IPS-18a (cell line): Measurements from ENCODE around the gene ZNF385A.

Experiments used
- H3K27ac ChIP-seq: one replicate; pipeline ENCODE4 v1.5.1; 2013; ENCODE audit warnings: low read length
- H3K27me3 ChIP-seq: one replicate; pipeline ENCODE4 v1.6.1; 2013; ENCODE audit warnings: mild to moderate bottlenecking, low read length; ENCODE audit not compliant: control insufficient read depth, insufficient read depth
- H3K36me3 ChIP-seq: one replicate; pipeline ENCODE4 v1.6.1; 2013; ENCODE audit warnings: low read depth, low read length; ENCODE audit not compliant: control insufficient read depth
- H3K4me1 ChIP-seq: one replicate; pipeline ENCODE4 v1.6.1; 2013; ENCODE audit warnings: low read depth, low read length; ENCODE audit not compliant: control insufficient read depth
- H3K4me3 ChIP-seq: one replicate; pipeline ENCODE4 v1.5.1; 2013; ENCODE audit warnings: low read length
- H3K9ac ChIP-seq: one replicate; pipeline ENCODE4 v1.6.1; 2013; ENCODE audit warnings: mild to moderate bottlenecking, low read length, moderate library complexity
- H3K9me3 ChIP-seq: one replicate; pipeline ENCODE4 v1.6.1; 2013; ENCODE audit warnings: low read depth, low read length; ENCODE audit not compliant: control insufficient read depth

Gene ZNF385A

DNA sequence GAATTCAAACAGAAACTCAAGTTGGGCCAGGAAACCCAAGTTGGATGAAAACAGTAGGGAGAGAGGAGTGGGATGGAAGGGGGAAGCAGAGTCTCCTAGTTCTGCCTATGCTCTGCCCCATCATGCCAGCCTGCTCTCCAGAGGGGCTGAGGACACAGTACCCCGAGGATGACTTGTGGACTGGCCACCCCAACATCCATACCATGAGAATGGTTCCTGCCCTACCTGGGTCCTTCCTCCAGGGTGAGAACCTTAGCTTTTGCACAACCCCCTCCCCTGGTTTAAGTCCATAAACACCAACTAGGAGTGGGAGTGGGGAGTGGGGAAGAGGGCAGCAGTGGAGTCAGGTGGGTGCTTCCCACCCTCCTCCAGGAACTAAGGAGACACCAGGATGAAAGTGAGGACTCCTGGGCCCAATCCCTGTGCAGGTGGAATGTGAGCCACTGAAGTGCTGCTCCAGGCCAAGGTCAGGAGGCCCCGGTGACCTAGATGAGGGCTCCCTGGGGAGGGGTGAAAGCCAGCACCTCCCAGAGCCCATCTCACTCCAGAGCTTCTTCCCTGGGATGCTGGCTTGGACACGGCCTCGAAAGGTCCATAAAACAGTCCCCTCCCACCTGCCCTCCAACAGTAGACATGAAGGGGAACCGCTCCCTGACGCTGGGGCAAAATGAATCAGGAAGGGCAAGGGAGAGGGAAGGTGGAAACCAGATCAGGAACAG, 6.6 kb downstream of the ZNF385A start:
- no peak overlapping the region for H3K9ac ChIP-seq
- no peaks in the 10 kb centered on the region for H3K9me3 ChIP-seq
- no peak overlapping the region for H3K4me3 ChIP-seq
- no peak overlapping the region for H3K27ac ChIP-seq
- H3K27me3 ChIP-seq = no peaks in the 10 kb centered on the region
- H3K36me3 ChIP-seq = no peaks in the 10 kb centered on the region
- H3K4me1 ChIP-seq = peaks cover 12% of the 10 kb centered on the region

GRCh38 chr12:54377007-54377406, 7.5 kb downstream of the ZNF385A start:
- H3K4me1 ChIP-seq = peaks cover 12% of the 10 kb centered on the region
- no peaks in the 10 kb centered on the region for H3K27me3 ChIP-seq
- H3K36me3 ChIP-seq = peaks cover 3% of the 10 kb centered on the region
- no peak overlapping the region for H3K9ac ChIP-seq
- no peak overlapping the region for H3K4me3 ChIP-seq
- H3K9me3 ChIP-seq = no peaks in the 10 kb centered on the region
- no peak overlapping the region for H3K27ac ChIP-seq

DNA sequence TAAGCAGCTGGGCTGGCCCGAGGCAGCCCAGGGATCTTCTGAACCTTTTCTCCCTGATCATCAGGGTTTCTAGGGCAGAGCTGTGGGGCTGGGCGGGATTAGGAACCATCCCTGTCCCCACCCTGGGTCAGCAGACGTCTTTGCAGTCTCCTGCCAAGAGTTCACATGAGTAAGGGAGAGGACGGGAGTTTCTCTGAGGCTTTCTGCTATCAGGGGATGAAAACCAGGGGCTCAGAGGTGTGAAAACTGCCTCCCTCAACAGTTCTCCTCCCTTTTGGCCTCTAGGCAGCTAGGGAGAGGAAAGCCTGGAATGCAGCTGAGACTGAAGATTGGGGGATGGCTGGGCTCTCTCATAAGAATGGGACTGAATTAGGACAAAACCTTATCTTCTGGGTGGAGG, 7.9 kb downstream of the ZNF385A start:
- H3K9ac ChIP-seq = no peak overlapping the region
- no peak overlapping the region for H3K27ac ChIP-seq
- H3K9me3 ChIP-seq = no peaks in the 10 kb centered on the region
- H3K27me3 ChIP-seq = no peaks in the 10 kb centered on the region
- H3K4me3 ChIP-seq = no peak overlapping the region
- peaks cover 12% of the 10 kb centered on the region for H3K4me1 ChIP-seq
- peaks cover 3% of the 10 kb centered on the region for H3K36me3 ChIP-seq

DNA sequence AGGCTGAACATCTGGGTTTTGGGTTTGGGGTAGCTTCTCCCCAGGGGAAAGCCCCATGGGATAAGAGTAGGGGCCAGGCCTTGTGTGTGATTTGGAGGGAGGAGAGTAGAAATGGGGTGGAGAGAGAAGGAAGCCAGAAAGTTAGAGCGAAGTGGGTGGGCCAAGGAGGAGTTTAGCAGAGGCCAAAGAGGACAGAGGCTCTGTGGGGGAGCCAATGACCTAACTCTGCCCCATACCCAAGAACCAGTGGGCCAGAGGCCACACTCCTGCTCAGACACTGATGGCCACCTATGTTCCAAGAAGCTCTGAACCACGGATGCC, 9.3 kb downstream of the ZNF385A start:
- no peaks in the 10 kb centered on the region for H3K27me3 ChIP-seq
- H3K9ac ChIP-seq = no peak overlapping the region
- H3K4me1 ChIP-seq = peaks cover 12% of the 10 kb centered on the region
- H3K4me3 ChIP-seq = no peak overlapping the region
- no peaks in the 10 kb centered on the region for H3K9me3 ChIP-seq
- H3K36me3 ChIP-seq = peaks cover 3% of the 10 kb centered on the region
- no peak overlapping the region for H3K27ac ChIP-seq

DNA sequence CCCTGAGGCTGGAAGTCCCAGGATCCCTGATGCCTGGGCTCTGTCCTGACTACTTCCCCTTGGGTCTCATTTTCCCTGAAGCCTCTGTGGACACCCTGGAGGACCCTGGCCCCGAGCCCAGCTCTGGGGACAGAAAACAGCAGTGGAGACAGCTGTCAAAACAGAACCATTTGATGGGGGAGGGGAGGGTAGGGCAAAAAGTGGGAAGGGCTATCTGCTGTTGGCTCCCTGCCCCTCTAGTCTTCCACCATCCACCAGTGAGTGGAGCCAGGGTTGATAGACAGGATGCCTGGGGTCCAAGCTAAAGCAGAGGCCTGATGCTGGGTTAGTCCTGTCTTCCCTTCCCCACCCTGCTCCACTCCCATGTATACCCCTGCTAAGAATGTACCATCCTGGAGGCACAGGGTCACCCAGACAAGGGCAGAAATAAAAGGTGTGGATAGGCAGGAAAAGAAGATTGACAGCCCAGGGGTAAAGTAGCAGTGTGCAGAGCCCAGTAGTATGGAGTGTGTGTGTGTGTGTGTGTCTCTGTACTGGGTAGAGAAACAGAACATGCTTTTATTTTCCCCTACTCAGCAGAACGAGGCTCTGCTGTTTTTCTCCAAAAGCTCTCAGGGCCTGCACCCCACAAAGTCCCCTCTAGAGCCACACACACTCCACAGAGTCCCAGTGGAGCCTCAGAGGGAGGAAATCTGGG, 9.8 kb downstream of the ZNF385A start:
- Histone ChIP-seq H3K27me3 (peaks cover 4% of the 10 kb centered on the region), H3K27ac (no peak overlapping the region), H3K36me3 (peaks cover 3% of the 10 kb centered on the region), H3K4me3 (no peak overlapping the region), H3K4me1 (peaks cover 9% of the 10 kb centered on the region), H3K9me3 (no peaks in the 10 kb centered on the region), H3K9ac (no peak overlapping the region)

GRCh38 chr12:54373649-54374561, 10.6 kb downstream of the ZNF385A start:
- Histone ChIP-seq H3K4me3 (no peak overlapping the region), H3K9ac (no peak overlapping the region), H3K27me3 (peaks cover 12% of the 10 kb centered on the region), H3K36me3 (peaks cover 3% of the 10 kb centered on the region), H3K27ac (no peak overlapping the region), H3K4me1 (peaks cover 5% of the 10 kb centered on the region), H3K9me3 (no peaks in the 10 kb centered on the region)

DNA sequence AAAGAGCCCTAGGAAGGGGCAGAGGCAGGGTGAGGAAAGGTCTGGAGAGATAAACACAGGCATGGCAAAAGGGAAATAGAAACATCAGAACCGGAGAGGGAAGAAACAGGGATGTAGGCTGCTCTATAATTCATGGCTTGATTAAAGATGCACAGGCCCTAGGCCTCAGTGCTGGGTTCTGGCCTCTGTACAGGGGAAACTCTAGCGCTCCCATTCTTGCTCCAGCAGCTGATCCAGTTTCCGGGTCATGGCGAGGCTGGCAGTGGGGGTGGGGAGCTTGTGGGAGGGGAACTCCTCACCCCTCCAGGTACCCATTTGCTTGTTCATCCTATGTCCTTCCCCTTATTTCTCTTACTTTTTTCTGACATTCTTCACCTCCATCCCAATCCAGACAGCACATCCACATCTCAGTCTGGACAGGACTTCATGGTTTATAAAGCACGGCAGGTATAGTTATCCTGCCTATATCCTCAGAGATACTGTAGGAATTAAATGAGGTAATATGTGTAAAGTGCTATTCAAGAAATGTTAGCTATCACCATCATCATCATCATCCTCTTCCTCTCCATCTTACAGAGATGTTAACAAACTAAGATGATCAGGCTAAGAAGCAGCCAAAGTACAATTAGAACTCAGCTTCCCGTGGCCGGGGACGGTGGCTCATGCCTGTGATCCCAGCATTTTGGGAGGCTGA, 12.3 kb downstream of the ZNF385A start:
- no peak overlapping the region for H3K27ac ChIP-seq
- H3K9ac ChIP-seq = no peak overlapping the region
- peaks cover 3% of the 10 kb centered on the region for H3K36me3 ChIP-seq
- H3K4me1 ChIP-seq = no peaks in the 10 kb centered on the region
- no peaks in the 10 kb centered on the region for H3K9me3 ChIP-seq
- peaks cover 28% of the 10 kb centered on the region for H3K27me3 ChIP-seq
- no peak overlapping the region for H3K4me3 ChIP-seq

GRCh38 chr12:54371328-54372112, 13.0 kb downstream of the ZNF385A start:
- Histone ChIP-seq H3K27me3 (peaks cover 32% of the 10 kb centered on the region), H3K9me3 (no peaks in the 10 kb centered on the region), H3K27ac (no peak overlapping the region), H3K9ac (no peak overlapping the region), H3K4me1 (no peaks in the 10 kb centered on the region), H3K4me3 (no peak overlapping the region), H3K36me3 (peaks cover 3% of the 10 kb centered on the region)

DNA sequence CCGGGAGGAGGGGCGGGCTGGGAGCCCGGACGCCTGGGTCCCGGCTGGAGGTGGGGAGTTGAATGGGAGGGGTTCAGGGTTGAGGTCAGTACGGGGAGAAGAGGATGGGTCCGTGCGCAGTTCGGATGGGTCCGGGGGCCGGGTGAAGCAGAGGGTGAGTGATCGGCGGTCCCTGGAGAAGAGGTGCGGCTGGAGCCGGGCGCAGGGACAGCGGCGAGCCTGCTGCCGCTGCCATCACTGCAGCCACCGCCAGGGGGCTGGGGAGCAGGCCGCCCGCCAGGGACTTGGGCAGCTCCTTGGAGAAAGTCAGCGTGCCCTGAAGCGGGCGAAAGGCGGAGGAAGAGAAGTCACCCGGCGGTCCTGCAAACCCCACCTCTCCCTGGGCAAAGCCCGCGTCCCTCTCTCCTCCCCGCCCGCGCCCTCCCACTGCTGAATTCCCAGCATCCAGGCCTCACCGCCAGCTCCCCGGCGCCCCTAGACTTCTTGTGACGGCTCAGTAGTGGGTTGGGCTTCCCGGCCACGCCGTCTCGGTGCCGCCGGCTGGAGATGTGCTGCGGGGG, 14.3 kb downstream of the ZNF385A start:
- no peaks in the 10 kb centered on the region for H3K4me1 ChIP-seq
- H3K9ac ChIP-seq = no peak overlapping the region
- no peaks in the 10 kb centered on the region for H3K9me3 ChIP-seq
- H3K36me3 ChIP-seq = peaks cover 3% of the 10 kb centered on the region
- H3K27ac ChIP-seq = no peak overlapping the region
- H3K27me3 ChIP-seq = peaks cover 32% of the 10 kb centered on the region
- H3K4me3 ChIP-seq = peak overlapping the region; percentile 40

DNA sequence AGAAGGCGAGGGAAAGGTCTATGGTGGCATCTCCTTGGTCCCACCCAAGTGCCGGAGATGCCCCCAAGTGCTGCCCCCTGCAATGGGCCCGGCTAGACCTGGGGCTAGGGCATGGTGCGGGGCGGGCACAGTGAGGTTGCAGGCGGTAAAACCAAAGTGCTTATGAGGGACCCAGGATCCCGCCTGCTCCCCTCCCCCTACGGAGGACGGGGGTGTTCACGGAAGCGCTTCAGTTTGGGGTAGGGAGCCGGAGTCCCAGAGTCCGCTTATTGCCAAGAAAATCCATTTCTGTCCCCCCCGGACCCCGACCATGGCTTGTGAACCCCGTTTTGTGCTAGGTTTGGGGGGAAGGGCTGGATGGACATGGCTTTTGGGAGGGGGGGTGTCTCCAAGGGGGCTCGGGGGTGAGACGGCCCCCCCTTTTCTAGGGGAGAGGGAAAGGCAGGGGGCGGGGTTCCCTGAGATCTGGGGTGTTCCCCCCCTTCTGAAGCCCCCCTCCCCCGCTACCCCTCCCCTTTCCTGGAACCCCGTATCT, 14.9 kb downstream of the ZNF385A start:
- H3K27ac ChIP-seq = no peak overlapping the region
- H3K4me1 ChIP-seq = no peaks in the 10 kb centered on the region
- H3K9me3 ChIP-seq = no peaks in the 10 kb centered on the region
- H3K4me3 ChIP-seq = peak overlapping the region; percentile 40
- no peak overlapping the region for H3K9ac ChIP-seq
- peaks cover 32% of the 10 kb centered on the region for H3K27me3 ChIP-seq
- H3K36me3 ChIP-seq = peaks cover 3% of the 10 kb centered on the region
